Endodermal cell (in vitro differentiated cells): ENCODE results near the gene SPATS2. TPM values are rescaled to one million over a fixed set of nuclear protein-coding genes. Genes with fewer than 3 reads are reported as not detected.
A peak's percentile ranks its signal among the peaks of the same experiment; 100 is the strongest.

Experiments
- DNase-seq: peaks from one replicate; pipeline ENCODE4 v3.0.0-alpha.2; 2017
- H3K27ac ChIP-seq: 2 replicates; pipeline ENCODE4 v1.5.1; 2013; ENCODE audit warnings: mild to moderate bottlenecking, low read depth, low read length, moderate library complexity
- H3K27me3 ChIP-seq: 2 replicates; pipeline ENCODE4 v1.6.1; 2013; ENCODE audit warnings: mild to moderate bottlenecking, low read length, moderate library complexity; ENCODE audit not compliant: insufficient read depth, control insufficient read depth, poor library complexity, severe bottlenecking
- H3K36me3 ChIP-seq: 2 replicates; pipeline ENCODE4 v1.7.0; 2013; ENCODE audit warnings: mild to moderate bottlenecking, low read length, moderate library complexity; ENCODE audit not compliant: control insufficient read depth, insufficient read depth
- H3K4me1 ChIP-seq: one replicate; pipeline ENCODE4 v1.7.0; 2013; ENCODE audit warnings: low read length; ENCODE audit not compliant: control insufficient read depth, insufficient read depth
- H3K4me3 ChIP-seq: 2 replicates; pipeline ENCODE4 v1.5.1; 2013; ENCODE audit warnings: mild to moderate bottlenecking, low read length, moderate library complexity
- H3K9ac ChIP-seq: 2 replicates; pipeline ENCODE4 v1.6.1; 2013; ENCODE audit warnings: mild to moderate bottlenecking, low read length, moderate library complexity; ENCODE audit not compliant: poor library complexity, severe bottlenecking; ENCODE audit errors: extremely low read depth
- H3K9me3 ChIP-seq: 2 replicates; pipeline ENCODE4 v1.6.1; 2013; ENCODE audit warnings: mild to moderate bottlenecking, low read length, moderate library complexity; ENCODE audit not compliant: control insufficient read depth
- H3K27ac Mint-ChIP-seq: 2 replicates; pipeline ENCODE4 v1.8.0; 2020; ENCODE audit warnings: mixed read lengths
- H3K27me3 Mint-ChIP-seq: 2 replicates; pipeline ENCODE4 v1.8.0; 2021; ENCODE audit warnings: mild to moderate bottlenecking, mixed read lengths; ENCODE audit not compliant: insufficient read depth
- H3K36me3 Mint-ChIP-seq: 2 replicates; pipeline ENCODE4 v1.8.0; 2020; ENCODE audit warnings: low read depth, mixed read lengths
- H3K4me1 Mint-ChIP-seq: 2 replicates; pipeline ENCODE4 v1.8.0; 2020; ENCODE audit warnings: mixed read lengths
- H3K4me3 Mint-ChIP-seq: 2 replicates; pipeline ENCODE4 v1.8.0; 2020; ENCODE audit warnings: mild to moderate bottlenecking, moderate library complexity, mixed read lengths
- H3K9me3 Mint-ChIP-seq: 2 replicates; pipeline ENCODE4 v1.8.0; 2020; ENCODE audit warnings: mild to moderate bottlenecking, mixed read lengths
- CTCF ChIP-seq: fragments of 200-600 bp; sonication (generic); conservative IDR thresholded peaks from 2 replicates; pipeline ENCODE4 v1.5.0; 2021; ENCODE audit warnings: antibody characterized with exemption, mild to moderate bottlenecking
- WGBS, 2 experiments: methylation state at CpG; one replicate each; pipeline versions ENCODE4 v1.1.5 to v1.1.7; 2013; ENCODE audit warnings: missing lambda C conversion rate in 2 of 2, mixed read lengths in 1 of 2; ENCODE audit not compliant: insufficient coverage in 1 of 2, insufficient read length in 1 of 2; 5-methylcytosine and 5-hydroxymethylcytosine counted together
- total RNA-seq, 2 donors: library from RNA; stranded (reverse); fragmentation: NEBNext Ultra II Directional in 1 of 2; extraction: Animal tissue kit (Norgen Biotek cat#: 25700) in 1 of 2; gene quantifications; 2 replicates in 1 of 2; 3 replicates in 1 of 2; pipeline ENCODE4 v1.2.1, GENCODE V29; 2021

SPATS2 gene
- total RNA-seq, 2 donors from 2014 or later: 50.2 to 64.8 TPM

GRCh38 chr12:49364989-49365388, 2.3 kb upstream of the SPATS2 start:
- no peak for DNase-seq
- WGBS, 2 experiments: 100% methylated on average over 1 of the region's 1 CpG; no CpG with 5 or more reads in 1 of the 2 experiments
- H3K4me3 Mint-ChIP-seq: no peak overlapping the region
- Histone ChIP-seq H3K9ac (no peak overlapping the region), H3K27ac (no peak overlapping the region), H3K9me3 (no peaks in the 10 kb centered on the region), H3K4me1 (peaks cover 6% of the 10 kb centered on the region), H3K27me3 (no peaks in the 10 kb centered on the region), H3K4me3 (no peak overlapping the region), H3K36me3 (peaks cover under 1% of the 10 kb centered on the region)
- H3K27ac Mint-ChIP-seq: no peak overlapping the region
- H3K36me3 Mint-ChIP-seq: peaks cover 2% of the 10 kb centered on the region
- no peak for TF ChIP-seq CTCF
- H3K4me1 Mint-ChIP-seq: peaks cover 14% of the 10 kb centered on the region
- no peaks in the 10 kb centered on the region for H3K9me3 Mint-ChIP-seq
- peaks cover 16% of the 10 kb centered on the region for H3K27me3 Mint-ChIP-seq

- peaks cover 4% of the 10 kb centered on the region for H3K36me3 Mint-ChIP-seq
- no peak overlapping the region for H3K9ac ChIP-seq
- no peak for TF ChIP-seq CTCF
- peak overlapping the region; percentile 81 for H3K4me3 Mint-ChIP-seq
- peaks cover 6% of the 10 kb centered on the region for H3K36me3 ChIP-seq
- H3K27me3 ChIP-seq: no peaks in the 10 kb centered on the region
- no peak overlapping the region for H3K27ac ChIP-seq
- H3K27ac Mint-ChIP-seq: no peak overlapping the region
- peak; percentile 19 for DNase-seq
- H3K9me3 ChIP-seq: no peaks in the 10 kb centered on the region
- 89 to 100% methylated on average over 5 of the region's 5 CpGs for WGBS, 2 experiments
- H3K4me3 ChIP-seq: no peak overlapping the region
- H3K27me3 Mint-ChIP-seq: peaks cover 16% of the 10 kb centered on the region
- peaks cover 6% of the 10 kb centered on the region for H3K4me1 ChIP-seq
- H3K9me3 Mint-ChIP-seq: no peaks in the 10 kb centered on the region
- H3K4me1 Mint-ChIP-seq: peaks cover 15% of the 10 kb centered on the region
Measured at GRCh38 chr12:49365542-49365941, 1.7 kb upstream of the SPATS2 start.

DNA sequence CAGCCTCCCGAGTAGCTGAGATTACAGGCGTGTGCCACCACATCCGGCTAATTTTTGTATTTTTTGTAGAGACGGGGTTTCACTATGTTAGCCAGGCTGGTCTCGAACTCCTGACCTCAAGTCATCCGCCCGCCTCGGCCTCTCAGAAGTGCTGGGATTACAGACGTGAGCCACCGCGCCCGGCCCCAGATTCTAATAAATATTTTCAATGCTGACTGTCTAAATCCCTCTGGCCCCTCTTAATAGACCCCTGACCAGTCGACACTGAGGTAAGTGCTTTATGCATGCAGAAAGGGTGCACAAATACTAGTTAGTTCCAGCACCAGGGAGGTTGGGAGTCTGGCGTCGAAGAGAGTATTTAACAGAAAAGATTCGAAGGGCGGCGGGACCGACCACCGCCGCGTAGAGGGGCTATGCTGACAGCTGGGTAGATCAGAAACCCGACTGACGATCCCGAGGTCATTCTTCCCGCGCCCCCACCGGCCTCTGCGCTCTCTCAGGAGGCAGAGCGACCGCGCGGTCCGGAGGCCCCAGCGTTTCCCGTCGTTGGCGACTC, 1.1 kb upstream of the SPATS2 start:
- H3K27ac ChIP-seq: peak overlapping the region; percentile 99
- Mint-ChIP-seq H3K4me1 (peaks cover 15% of the 10 kb centered on the region), H3K4me3 (peak overlapping the region; percentile 81), H3K27ac (peak overlapping the region; percentile 98), H3K27me3 (peaks cover 16% of the 10 kb centered on the region), H3K9me3 (no peaks in the 10 kb centered on the region), H3K36me3 (peaks cover 8% of the 10 kb centered on the region)
- H3K36me3 ChIP-seq: peaks cover 10% of the 10 kb centered on the region
- H3K4me1 ChIP-seq: peaks cover 6% of the 10 kb centered on the region
- H3K27me3 ChIP-seq: no peaks in the 10 kb centered on the region
- DNase-seq: no peak
- 21 to 25% methylated on average over 30 to 38 of the region's 38 CpGs for WGBS, 2 experiments
- H3K4me3 ChIP-seq: peak overlapping the region; percentile 93
- TF ChIP-seq CTCF: no peak
- peak overlapping the region; percentile 91 for H3K9ac ChIP-seq
- H3K9me3 ChIP-seq: no peaks in the 10 kb centered on the region
